Activated CD4-positive, alpha-beta T cell treated with anti-CD3 and anti-CD28 coated beads, Interleukin-2, amount 50 U/mL, for 1 hour (primary cell): Measurements from ENCODE around the gene RAP1GDS1.
"Not testable (repeated sequence)": the region's sequence is repeated elsewhere in the genome, so short reads cannot be mapped to it uniquely, and the experiment has no call there.

Experiments used
- DNase-seq: peaks from one replicate; pipeline ENCODE4 v3.0.0-alpha.2; 2020

RAP1GDS1 gene

DNA sequence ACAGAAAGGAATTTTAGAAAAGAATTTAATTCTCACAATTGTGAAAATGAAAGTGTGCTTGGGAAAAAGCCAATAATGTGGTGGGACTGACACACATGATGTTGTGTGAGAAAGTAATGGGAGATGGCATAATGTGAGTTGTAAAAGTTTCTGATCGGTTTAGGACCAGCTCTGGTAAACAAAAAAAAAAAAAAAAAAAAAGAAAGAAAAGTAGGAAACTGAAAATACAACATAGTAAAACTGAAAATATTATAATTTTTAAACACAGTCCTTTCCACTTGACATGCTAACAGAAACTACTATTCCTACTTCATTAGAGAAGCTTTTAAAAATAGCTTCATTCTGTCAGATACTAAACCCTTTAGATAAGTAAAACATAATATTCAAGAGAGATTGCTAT, 28.2 kb downstream of the RAP1GDS1 start:
- no peak for DNase-seq

DNA sequence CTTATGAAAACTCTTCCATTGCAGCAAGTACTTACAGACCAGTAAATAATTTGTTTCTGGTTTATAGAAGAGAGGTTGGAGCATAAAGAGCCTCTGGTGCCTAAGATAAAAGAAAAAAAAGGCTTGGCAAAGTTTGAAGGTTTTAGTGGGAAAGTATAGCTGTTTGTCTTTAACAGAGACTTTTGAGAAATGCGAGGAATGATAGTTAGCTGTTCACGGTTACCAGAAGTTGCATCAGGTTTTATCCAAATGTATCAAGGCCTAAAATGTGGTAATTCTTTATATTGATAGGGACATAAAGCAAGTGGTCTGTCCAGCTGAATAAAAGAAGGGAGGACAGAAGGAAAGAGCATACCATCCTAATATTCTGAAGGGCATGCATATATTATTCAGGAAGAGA, 29.3 kb downstream of the RAP1GDS1 start:
- DNase-seq: no peak

DNA sequence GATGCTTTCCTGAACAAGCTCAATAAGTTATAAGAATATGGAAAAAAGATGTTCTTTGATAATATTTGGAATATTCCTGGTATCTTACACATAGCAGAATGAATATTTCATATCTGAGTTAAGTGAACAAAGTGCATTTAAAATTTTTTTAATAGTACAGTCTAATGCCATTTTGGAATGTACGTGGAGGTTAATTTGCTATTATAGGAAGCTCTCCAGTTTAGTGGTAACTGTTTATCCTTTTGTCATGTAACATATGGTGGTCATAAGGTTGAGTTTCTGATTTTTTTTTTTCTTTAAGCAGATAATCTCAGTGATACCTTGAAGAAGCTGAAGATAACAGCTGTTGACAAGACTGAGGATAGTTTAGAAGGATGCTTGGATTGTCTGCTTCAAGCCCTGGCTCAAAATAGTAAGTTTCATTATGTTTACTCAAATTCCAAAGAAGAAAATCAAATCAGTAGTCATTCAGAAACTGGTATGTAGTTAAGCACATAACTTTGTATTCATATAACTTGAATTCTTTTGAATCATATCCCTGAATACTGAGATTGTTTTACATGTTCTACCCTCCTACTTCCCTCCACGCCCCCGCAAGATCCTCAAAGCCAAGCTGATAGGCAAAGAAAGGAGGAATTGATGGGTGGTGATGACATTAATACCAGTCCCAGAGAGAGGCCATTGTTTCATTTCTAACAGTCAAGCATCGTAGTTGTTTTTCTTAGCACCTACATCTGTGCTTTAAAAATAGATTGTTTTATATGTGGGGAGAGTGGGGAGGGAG, 32.1 kb downstream of the RAP1GDS1 start:
- no peak for DNase-seq

DNA sequence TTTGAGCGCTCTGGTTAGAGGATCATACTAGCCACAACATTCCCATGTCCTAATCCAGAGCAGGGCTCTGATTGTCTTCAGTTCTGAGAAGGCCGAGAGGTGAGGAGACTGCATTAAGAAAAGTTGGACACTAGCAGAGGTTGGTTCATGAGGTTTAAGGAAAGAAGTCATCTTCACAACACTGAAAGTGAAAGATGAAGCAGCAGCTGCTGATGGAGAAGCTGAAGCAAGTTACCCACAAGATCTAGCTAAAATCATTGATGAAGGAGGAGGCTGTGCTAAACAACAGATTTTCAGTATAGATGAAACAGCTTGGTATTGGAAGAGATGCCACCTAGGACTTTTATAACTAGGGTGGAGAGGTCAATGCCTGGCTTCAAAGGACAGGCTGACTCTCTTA, 36.8 kb downstream of the RAP1GDS1 start:
- DNase-seq: no peak

DNA sequence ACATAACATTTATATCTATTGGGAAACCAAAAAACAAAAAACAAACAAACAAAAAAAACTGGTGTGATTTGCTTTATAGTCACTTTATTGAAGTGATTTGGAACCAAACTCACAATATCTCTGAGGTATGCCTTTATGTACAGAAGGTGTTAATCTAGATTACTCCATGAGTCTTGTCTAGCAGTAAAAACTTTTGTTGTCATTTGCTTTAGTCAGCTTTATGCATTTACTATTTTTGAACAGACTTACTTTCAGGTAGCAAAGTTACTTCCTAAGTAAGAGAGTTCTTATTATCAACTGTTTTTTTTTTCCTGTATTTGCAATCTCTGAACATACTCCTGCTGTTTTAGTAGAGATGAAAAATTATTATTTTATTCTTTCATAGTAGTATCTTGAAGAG, 39.5 kb downstream of the RAP1GDS1 start:
- no peak for DNase-seq

DNA sequence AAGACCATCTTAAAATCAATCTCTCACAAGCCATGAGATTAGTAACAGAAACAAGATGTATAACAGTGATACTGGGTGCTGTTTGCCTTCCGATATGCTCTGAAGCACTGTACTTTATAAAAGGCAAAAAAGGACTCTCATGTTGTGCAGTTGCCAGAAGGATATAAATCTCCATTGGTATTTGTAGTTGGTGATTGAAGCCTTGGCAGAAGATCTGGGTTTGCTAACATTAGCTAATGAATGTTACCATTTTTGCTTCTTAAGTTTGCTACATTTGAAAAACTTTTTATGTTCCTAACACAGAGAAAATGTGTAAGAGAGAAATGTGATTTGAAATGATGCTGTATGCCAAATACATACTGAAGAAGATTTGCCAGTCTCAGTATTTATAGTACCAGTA, 44.4 kb downstream of the RAP1GDS1 start:
- no peak for DNase-seq

DNA sequence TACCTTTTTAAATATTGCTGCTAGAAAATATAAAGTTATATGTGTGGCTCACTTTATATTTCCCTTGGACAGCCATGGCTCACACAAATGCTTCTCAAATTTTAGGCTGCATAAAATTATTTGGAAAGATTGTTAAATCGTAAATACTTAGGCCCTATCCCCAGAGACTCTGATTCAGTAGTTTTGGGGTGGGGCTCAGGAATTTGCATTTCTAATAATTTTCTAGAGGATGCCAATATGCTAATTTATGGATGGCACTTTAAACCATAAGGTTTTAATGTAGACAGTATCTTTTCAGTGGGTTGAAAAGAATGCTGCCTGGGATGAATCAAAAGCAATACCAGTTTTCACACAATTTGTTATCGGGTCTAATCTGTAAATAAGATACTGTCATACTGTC, 49.7 kb downstream of the RAP1GDS1 start:
- no peak for DNase-seq

DNA sequence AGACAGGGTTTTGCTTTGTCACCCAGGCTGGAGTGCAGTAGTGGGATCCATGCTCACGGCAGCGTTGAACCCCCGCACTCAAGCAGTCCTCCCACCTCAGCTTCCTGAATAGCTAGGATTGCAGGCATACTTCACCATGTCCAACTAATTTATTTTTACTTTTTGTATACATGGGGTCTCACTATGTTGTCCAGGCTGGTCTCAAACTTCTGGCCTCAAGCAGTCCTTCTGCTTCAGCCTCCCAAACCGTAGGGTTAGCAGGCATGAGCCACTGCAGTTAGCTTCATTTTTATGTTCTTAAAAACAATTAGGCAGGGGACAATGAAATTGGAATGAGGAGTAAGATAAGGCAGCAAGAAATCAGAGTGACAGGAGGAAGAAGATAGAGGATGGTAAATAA, 50.5 kb downstream of the RAP1GDS1 start:
- no peak for DNase-seq

DNA sequence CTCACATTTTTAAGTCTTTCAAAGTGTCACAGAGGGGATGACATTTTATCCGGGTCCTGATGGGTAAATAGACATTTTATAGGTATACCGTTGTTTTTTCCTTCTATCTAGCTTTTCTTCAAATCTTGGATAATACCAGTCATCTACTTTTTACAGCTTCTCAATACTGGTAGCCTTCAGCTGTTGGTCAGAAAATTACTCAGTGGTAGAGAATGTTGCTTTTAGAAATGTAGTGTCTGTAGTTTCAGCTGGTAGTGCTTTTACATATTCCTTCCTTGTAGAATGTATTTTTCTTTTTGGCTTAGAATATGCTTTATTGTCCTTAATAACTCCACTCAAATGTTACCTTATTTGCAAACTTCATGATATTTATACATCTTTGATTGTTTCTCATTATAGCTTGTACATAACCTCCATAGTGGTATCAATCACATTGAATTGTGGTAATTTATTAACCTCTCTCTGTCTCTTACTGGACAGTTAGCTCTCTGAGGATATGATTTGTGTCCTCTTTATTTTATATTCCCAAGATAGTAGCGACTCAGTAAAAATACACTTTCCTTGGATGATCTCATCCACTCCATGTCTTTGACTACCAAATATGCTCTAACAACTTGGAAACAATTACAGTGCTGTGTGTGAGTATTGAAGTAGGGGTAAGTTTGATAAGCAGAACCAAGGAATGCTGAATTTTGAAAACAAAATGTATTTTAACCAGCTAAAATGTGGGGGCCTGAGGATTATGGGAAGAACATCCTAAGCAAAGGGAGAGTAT, 53.8 kb downstream of the RAP1GDS1 start:
- DNase-seq: no peak

DNA sequence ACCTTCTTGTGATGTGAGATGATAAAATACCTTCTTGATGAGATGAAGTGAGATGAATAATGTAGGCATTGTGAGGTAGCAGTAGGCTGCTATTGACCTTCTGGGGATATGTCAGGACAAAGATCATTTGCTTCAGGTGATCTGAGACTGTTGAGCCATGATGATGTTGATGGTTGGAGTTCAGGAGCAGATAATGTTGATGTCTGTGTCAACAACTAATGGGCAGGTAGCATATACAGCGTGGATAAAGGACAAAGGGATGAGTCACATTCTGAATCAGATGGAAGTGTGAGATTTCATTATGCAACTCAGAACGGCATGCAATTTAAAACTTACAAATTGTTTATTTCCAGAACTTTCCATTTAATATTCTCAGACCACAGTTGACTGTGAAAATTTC, 57.3 kb downstream of the RAP1GDS1 start:
- DNase-seq: no peak

DNA sequence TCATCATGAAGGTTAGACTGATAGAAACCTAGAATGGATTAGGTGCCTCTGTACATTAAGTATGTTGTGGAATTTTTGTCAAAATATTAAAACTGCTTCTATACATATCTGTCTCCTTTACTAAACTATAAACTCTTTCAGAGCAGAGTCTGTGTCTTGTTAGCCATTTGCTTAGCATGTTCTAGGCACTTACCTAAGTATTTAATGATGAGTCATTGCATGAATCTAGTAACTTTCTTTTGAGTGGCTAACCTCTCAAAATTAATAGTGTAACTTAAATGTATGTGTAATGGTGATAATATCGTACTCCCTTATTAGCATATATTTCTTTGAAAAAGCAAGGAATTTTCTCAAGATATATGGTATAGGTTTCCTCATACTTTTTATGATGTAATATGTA, 57.8 kb downstream of the RAP1GDS1 start:
- no peak for DNase-seq

DNA sequence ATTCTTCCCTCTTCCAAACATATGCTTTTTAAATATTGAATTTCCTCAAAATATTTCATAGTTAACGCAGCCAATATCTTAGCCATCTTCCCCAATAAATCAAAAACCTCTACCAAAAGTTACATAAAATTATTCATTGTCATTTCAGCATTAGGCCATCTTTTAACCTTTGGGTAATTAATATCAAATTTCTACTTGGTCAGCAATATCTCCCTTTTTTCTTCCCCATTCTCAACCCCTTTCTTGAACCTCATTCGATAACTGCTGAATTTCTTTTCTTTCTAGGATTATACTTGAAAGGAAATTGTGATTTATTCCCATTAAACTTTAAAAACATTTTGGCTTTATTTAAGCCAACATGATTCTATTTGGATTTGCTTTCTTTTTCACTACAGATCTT, 65.0 kb downstream of the RAP1GDS1 start:
- DNase-seq: no peak

DNA sequence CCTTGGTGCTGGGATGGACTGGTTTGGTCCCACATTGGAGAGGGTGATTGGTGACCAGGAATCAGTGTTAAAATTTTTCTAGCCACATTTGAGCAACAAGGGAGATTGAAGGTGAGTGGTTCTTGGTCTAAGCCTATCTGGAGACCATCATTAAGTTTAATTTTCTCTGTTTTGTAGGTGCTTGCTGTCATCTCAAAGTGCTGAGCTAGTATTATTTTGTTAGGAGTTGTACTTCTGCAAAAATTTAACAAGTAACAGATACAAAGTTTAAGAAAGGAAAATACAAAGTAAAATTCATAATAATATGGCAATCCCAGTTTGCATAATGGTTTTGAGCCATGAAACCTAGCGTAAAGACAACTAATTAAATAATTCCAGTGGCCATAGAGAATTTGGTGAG, 66.5 kb downstream of the RAP1GDS1 start:
- no peak for DNase-seq

DNA sequence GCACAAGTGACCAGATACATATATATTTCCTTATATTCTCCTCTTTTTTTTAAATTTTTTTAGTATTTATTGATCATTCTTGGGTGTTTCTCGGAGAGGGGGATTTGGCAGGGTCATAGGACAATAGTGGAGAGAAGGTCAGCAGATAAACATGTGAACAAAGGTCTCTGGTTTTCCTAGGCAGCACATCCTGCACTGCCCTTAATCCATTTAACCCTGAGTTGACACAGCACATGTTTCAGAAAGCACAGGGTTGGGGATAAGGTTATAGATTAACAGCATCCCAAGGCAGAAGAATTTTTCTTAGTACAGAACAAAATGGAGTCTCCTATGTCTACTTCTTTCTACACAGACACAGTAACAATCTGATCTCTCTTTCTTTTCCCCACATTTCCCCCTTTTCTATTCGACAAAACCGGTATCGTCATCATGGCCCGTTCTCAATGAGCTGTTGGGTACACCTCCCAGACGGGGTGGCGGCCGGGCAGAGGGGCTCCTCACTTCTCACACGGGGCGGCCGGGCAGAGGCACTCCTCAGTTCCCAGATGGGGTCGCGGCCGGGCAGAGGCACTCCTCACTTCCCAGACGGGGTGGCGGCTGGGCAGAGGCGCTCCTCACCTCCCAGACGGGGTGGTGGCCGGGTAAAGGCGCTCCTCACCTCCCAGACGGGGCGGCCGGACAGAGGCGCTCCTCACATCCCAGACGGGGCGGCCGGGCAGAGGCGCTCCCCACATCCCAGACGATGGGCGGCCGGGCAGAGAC, 68.9 kb downstream of the RAP1GDS1 start:
- DNase-seq: not testable (repeated sequence)

DNA sequence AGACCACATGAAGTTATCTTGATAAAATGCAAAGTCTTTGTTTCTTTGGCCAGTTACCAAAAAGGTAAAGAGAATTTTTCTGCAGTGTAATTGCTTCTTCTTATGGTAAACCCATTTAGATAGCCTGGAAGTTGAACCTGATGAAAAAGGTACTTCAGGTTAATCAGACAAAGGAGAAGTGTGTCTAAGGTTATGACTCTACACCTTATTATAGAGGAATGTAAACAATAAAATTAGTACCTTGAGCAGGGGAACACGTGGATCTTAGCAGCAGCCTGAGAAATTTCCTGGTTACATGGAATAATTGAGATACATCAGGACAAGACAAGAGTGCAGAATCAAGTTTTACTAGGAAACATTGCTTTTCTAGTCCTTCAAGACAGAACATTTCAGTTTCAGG, 70.8 kb downstream of the RAP1GDS1 start:
- DNase-seq: no peak

DNA sequence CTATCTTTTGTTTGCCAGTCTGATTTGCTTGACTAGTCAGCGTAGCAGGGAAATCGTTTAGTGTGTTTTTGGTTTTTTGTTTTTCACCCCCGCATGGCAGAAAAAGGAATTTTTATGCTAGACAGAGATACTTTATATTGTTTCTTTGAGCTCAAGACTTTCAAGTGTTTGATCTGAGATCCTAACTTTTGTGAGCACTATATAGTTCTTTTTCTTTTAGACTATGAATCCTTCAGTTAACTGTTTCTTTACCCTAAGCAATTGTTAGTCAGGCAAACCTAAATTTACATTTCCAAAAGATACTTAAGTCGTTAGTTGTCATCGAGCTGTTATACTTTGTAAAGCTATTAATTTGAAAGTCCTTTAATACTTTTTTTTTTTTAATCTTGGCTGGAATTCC, 73.3 kb downstream of the RAP1GDS1 start:
- DNase-seq: no peak

DNA sequence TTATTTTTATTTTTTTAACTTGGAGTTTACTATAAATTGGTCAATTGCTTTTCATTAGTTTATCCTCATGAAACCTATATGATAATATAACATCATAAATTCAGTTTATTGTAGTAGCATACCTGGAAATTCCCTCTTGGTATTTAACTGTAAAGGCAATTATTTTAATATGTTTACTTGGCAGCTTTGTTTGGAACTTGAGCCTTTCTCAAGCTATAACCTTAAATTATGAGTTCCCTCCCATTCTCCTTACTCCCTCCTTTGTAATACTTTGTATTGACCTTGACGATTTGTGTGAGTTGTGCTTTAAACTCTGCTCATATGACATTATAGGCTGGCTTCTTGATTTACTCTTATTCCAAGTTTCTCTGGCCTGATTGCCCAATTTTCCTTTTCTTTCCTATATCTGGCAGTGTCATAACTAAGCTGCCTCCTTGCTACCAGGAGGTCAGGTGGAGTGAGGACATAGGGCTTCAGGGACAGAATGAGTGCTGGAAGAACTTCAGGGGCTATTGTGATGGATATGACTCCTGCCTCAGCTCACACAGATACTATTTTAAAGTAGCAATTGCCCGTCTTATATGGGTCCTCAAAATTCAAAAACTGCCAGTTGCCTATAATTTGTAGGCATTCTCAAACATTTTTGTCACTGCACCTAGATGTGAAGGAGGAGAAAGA, 77.7 kb downstream of the RAP1GDS1 start:
- no peak for DNase-seq

DNA sequence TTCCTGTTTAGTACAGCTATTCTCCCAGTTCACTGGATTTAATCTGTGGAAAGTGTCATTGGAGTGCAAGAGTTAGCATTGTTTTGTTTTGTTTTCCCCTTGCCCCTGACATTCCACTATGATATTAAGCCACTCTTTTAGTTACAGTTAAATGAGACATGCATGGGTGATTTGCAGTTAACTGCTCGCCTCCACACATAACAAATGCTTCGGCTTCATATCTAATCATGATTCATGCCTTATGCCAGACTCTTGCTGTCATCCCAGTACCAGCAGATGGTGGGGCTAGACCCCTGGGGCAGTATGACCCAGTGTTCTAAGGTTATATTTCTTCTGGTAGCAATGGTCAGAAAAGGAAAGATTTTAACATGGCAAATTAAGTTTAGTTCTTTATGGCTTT, 80.1 kb downstream of the RAP1GDS1 start:
- DNase-seq: no peak

DNA sequence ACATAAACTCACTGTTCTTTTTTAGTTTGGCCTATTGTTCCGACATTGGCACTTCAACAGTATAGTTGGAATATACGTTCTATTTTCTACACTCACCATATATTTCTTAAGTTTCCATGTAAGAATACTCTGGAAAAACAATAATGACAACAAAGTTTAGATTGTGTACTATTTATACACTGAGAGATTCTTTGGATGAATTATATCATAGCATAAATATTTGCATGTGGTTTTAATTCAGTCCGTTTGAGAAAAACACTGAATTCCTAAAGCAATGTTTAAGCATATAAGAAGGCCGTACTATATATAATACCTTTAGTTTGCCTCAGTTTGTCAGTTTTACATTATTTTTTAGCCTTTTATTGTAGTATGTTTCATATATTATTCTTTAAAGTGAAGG, 82.4 kb downstream of the RAP1GDS1 start:
- DNase-seq: no peak

DNA sequence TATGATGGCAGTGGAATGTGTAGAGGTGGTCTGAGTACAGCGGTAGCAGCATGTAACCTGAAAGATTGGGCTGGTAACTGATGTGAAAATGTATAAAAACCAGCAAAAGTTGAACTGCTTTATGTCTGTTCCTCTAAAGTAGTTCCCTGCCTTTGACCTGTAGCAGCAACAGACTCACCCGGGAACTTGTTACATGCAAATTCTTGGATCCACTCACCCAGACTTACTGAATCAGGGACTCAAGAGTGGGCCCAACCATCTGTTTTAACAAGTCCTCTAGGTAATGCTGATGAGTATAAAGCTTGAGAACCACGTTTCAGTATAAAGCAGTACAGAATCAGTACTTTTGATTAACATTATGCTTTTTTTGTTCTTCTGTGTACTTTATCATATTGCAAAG, 84.7 kb downstream of the RAP1GDS1 start:
- no peak for DNase-seq

DNA sequence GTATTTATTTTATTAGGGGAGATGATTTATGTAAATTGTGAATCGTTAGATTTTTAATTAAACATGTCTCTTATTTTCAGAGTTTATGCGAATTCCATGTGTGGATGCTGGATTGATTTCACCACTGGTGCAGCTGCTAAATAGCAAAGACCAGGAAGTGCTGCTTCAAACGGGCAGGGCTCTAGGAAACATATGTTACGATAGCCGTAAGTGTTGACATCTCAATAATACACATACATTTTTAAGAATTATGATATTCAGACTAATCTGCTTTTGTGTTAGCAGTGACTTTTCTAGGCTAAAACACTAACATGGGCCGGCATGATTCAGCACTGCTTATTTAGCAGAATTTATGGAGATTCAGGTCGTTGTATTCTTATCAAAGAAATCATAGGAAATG, 91.2 kb downstream of the RAP1GDS1 start:
- DNase-seq: no peak

DNA sequence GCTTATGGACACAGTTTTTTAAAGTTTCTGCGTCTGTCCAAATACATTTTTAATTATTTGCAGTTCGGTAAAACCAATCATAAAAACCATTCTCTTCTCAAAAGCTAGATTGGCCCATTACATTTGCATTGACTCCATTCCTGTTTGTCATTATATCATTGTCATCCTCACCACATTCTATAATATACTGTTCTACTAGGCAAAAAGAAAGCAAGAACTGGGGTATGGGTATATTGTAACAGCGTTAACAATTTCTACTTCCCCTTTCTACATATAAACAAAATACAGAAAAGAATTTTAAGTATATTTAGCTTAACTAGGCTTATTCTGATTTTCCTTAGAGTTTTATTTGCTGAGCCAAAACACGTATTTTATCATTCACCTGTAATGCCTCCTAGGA, 91.8 kb downstream of the RAP1GDS1 start:
- no peak for DNase-seq

DNA sequence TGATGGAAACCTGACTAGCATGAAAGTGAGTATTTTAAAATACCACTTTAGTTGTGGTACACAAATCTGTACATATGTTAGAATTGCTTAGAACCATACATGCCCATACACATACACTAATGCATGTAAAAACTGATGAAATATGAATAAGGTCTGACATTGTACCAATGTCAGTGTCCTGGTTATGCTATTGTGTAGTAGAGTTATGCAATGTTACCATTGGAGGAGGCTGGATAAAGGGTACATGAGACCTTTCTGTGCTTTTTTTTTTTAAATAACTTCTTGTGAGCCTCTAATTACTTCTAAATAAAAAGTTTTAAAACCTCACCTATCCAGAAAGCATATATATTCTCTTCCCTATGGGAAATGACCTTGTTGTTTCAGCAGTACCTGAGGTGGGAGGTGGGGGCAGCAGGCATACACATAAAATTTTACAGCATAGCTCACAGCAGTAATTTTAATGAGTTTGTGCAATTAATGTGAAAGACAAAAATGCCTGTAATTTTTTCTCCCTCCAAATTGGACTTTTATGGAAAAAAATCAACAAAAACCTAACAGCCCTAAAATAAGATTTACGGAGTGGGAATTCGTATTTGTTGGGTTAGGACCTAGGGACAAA, 97.6 kb downstream of the RAP1GDS1 start:
- DNase-seq: no peak
